H9 (cell line): ENCODE data around the gene CRACR2A. TPM values are rescaled to one million over a fixed set of nuclear protein-coding genes. Genes with fewer than 3 reads are reported as not detected.
A peak's percentile ranks its signal among the peaks of the same experiment; 100 is the strongest.

Experiments used
- DNase-seq: peaks from one replicate; pipeline ENCODE4 v3.0.0-alpha.2; 2017
- H2AFZ ChIP-seq: one replicate; pipeline ENCODE4 v1.6.1; 2013; ENCODE audit warnings: mild to moderate bottlenecking, low read length, control low read depth, moderate library complexity
- H2AK5ac ChIP-seq: 2 replicates; pipeline ENCODE4 v1.6.1; 2013; ENCODE audit warnings: low read length, control low read depth, mixed read lengths; ENCODE audit not compliant: insufficient read length
- H2BK120ac ChIP-seq: one replicate; pipeline ENCODE4 v1.6.1; 2013; ENCODE audit warnings: low read depth, mild to moderate bottlenecking, low read length, control low read depth, inconsistent platforms; ENCODE audit not compliant: poor library complexity, severe bottlenecking
- H2BK12ac ChIP-seq: 2 replicates; pipeline ENCODE4 v1.6.1; 2013; ENCODE audit warnings: low read length, control low read depth, mixed read lengths, low read depth; ENCODE audit not compliant: insufficient read length
- H2BK15ac ChIP-seq: 2 replicates; pipeline ENCODE4 v1.6.1; 2013; ENCODE audit warnings: low read depth, low read length, control low read depth
- H2BK20ac ChIP-seq: one replicate; pipeline ENCODE4 v1.6.1; 2013; ENCODE audit warnings: low read depth, mild to moderate bottlenecking, low read length, control low read depth, inconsistent platforms; ENCODE audit not compliant: poor library complexity, severe bottlenecking
- H2BK5ac ChIP-seq: 2 replicates; pipeline ENCODE4 v1.6.1; 2013; ENCODE audit warnings: low read length, control low read depth, mixed read lengths; ENCODE audit not compliant: insufficient read length
- H3K14ac ChIP-seq: 2 replicates; pipeline ENCODE4 v1.6.1; 2013; ENCODE audit warnings: low read length, control low read depth; ENCODE audit not compliant: insufficient read depth
- H3K18ac ChIP-seq: 2 replicates; pipeline ENCODE4 v1.6.1; 2013; ENCODE audit warnings: low read depth, mild to moderate bottlenecking, mixed read lengths, low read length, control low read depth; ENCODE audit not compliant: insufficient read length
- H3K23ac ChIP-seq: 2 replicates; pipeline ENCODE4 v1.6.1; 2013; ENCODE audit warnings: low read length, control low read depth, mixed read lengths, low read depth; ENCODE audit not compliant: insufficient read length
- H3K23me2 ChIP-seq: 2 replicates; pipeline ENCODE4 v1.6.1; 2013; ENCODE audit warnings: low read depth, mild to moderate bottlenecking, mixed read lengths, low read length, control low read depth; ENCODE audit not compliant: insufficient read length, poor library complexity, severe bottlenecking
- H3K27ac ChIP-seq: 2 replicates; pipeline ENCODE4 v1.5.1; 2013; ENCODE audit warnings: low read length, control low read depth, mixed read lengths, low read depth; ENCODE audit not compliant: insufficient read length
- H3K27me3 ChIP-seq: 2 replicates; pipeline ENCODE4 v1.6.1; 2013; ENCODE audit warnings: low read length, control low read depth, inconsistent platforms; ENCODE audit not compliant: insufficient read depth
- H3K4ac ChIP-seq: 2 replicates; pipeline ENCODE4 v1.6.1; 2013; ENCODE audit warnings: low read depth, mild to moderate bottlenecking, control low read depth, inconsistent platforms, low read length, moderate library complexity
- H3K4me1 ChIP-seq: 2 replicates; pipeline ENCODE4 v1.6.1; 2013; ENCODE audit warnings: low read length, control low read depth, inconsistent platforms; ENCODE audit not compliant: insufficient read depth
- H3K4me2 ChIP-seq: 2 replicates; pipeline ENCODE4 v1.6.1; 2013; ENCODE audit warnings: low read length, control low read depth, mixed read lengths; ENCODE audit not compliant: insufficient read length, insufficient read depth
- H3K56ac ChIP-seq: 2 replicates; pipeline ENCODE4 v1.6.1; 2013; ENCODE audit warnings: low read depth, mild to moderate bottlenecking, mixed read lengths, low read length, control low read depth; ENCODE audit not compliant: insufficient read length
- H3K79me1 ChIP-seq: 2 replicates; pipeline ENCODE4 v1.6.1; 2013; ENCODE audit warnings: low read depth, mild to moderate bottlenecking, moderate library complexity, low read length, control low read depth, inconsistent platforms; ENCODE audit not compliant: insufficient read depth, poor library complexity, severe bottlenecking
- H3K79me2 ChIP-seq: 2 replicates; pipeline ENCODE4 v1.6.1; 2013; ENCODE audit warnings: low read length, control low read depth, inconsistent platforms; ENCODE audit not compliant: insufficient read depth
- H3K9ac ChIP-seq: 2 replicates; pipeline ENCODE4 v1.6.1; 2013; ENCODE audit warnings: low read length, control low read depth, mixed read lengths; ENCODE audit not compliant: insufficient read length; ENCODE audit errors: extremely low read depth
- H3K9me3 ChIP-seq: one replicate; pipeline ENCODE4 v1.6.1; 2013; ENCODE audit warnings: low read depth, low read length, inconsistent platforms; ENCODE audit not compliant: control insufficient read depth
- H3T11ph ChIP-seq: one replicate; pipeline ENCODE4 v1.6.1; 2013; ENCODE audit warnings: mild to moderate bottlenecking, low read length, control low read depth, inconsistent platforms
- H4K20me1 ChIP-seq: one replicate; pipeline ENCODE4 v1.6.1; 2013; ENCODE audit not compliant: control insufficient read depth, insufficient read length, insufficient read depth
- H4K5ac ChIP-seq: 2 replicates; pipeline ENCODE4 v1.6.1; 2013; ENCODE audit warnings: low read depth, mild to moderate bottlenecking, mixed read lengths, low read length, control low read depth; ENCODE audit not compliant: insufficient read length
- H4K8ac ChIP-seq: replicated peaks from 2 replicates; pipeline ENCODE4 v1.6.1; 2013; ENCODE audit warnings: low read length, control low read depth, mixed read lengths, low read depth; ENCODE audit not compliant: insufficient read length
- H4K91ac ChIP-seq: 2 replicates; pipeline ENCODE4 v1.6.1; 2013; ENCODE audit warnings: low read depth, mild to moderate bottlenecking, moderate library complexity, mixed read lengths, low read length, control low read depth; ENCODE audit not compliant: insufficient read length
- H3K27ac Mint-ChIP-seq, 3 experiments: 2 replicates in 2 of 3; 3 replicates in 1 of 3; pipeline ENCODE4 v1.8.0; 2020 to 2021; ENCODE audit warnings: mixed read lengths in 3 of 3, mild to moderate bottlenecking in 1 of 3, moderate library complexity in 1 of 3
- H3K27me3 Mint-ChIP-seq: 2 replicates; pipeline ENCODE4 v1.8.0; 2021; ENCODE audit warnings: low read depth, mild to moderate bottlenecking, moderate library complexity, mixed read lengths
- H3K36me3 Mint-ChIP-seq, 3 experiments: 2 replicates in 2 of 3; 3 replicates in 1 of 3; pipeline ENCODE4 v1.8.0; 2020 to 2021; ENCODE audit warnings: low read depth in 3 of 3, mixed read lengths in 3 of 3; ENCODE audit not compliant: insufficient read depth in 1 of 3
- H3K4me1 Mint-ChIP-seq, 2 experiments: 2 replicates each; pipeline ENCODE4 v1.8.0; 2020; ENCODE audit warnings: mixed read lengths in 2 of 2
- H3K4me3 Mint-ChIP-seq, 2 experiments: 2 replicates in 1 of 2; 3 replicates in 1 of 2; pipeline ENCODE4 v1.8.0; 2020 to 2021; ENCODE audit warnings: mild to moderate bottlenecking in 2 of 2, mixed read lengths in 2 of 2, moderate library complexity in 1 of 2
- H3K9me3 Mint-ChIP-seq, 2 experiments: 2 replicates in 1 of 2; 3 replicates in 1 of 2; pipeline ENCODE4 v1.8.0; 2020; ENCODE audit warnings: mild to moderate bottlenecking in 2 of 2, mixed read lengths in 2 of 2, moderate library complexity in 1 of 2
- whole genome bisulfite sequencing: extraction: QIAGEN DNeasy Blood & Tissue Kit; methylation state at CpG from one replicate; pipeline ENCODE4 v1.1.7; 2013; ENCODE audit warnings: missing lambda C conversion rate, low lambda C conversion rate, mixed read lengths; ENCODE audit not compliant: insufficient read length; ENCODE audit errors: extremely low coverage; 5-methylcytosine and 5-hydroxymethylcytosine counted together
- total RNA-seq: library from RNA; stranded (reverse); gene quantifications from 2 replicates; pipeline ENCODE4 v1.2.1, GENCODE V29; 2021
- TF ChIP-seq, protein P1 (sequence below): fragments of 200-600 bp; sonication (generic); conservative IDR thresholded peaks from 3 replicates; pipeline ENCODE4 v1.8.0; 2021; ENCODE audit warnings: antibody characterized with exemption, mild to moderate bottlenecking

CRACR2A gene
- total RNA-seq, 1 experiment from 2014 or later: 2.0 TPM

DNA sequence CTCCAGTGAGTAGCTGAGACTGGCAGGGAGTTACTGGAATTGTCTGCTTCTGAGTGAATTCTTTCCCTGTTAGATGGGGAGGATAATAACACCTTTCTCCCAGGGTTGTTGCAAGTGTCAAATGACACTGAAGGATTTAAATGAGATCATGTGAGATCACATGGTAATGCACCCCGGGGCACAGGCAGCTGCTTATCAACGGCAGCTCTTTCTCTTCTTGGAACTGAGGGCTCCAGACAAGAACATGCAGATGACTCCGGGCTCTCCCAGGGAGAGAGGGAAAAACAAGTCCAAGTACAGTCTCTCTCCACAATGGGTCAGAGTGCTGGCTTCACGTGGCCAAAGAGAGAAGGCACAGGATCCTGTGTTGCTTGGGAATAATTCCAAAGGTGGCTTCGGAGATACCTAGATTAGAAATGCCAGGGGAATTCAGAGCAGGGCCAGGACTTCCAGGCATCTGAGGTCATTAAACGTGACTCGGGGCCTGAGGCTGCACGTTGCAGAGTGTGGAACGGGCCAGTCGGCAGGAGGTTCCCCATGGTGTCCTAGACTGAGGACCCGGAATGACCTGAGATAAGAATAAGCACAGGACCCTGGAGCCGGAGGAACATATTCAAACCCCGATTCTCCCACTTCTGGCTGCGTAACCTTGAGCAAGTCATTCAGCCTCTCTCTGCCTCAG is 152.7 kb downstream of the CRACR2A start:
- H3K79me2 ChIP-seq: no peaks in the 10 kb centered on the region

More for the DNA sequence above, 152.7 kb downstream of the CRACR2A start:
- Histone ChIP-seq H3K14ac (no peak overlapping the region; the same call in 1 of the 2 replicates), H4K91ac (no peak overlapping the region), H3K18ac (no peak overlapping the region), H3K56ac (no peak overlapping the region), H3K4ac (no peak overlapping the region), H3K9ac (no peak overlapping the region), H3K79me1 (no peaks in the 10 kb centered on the region), H3K27me3 (no peaks in the 10 kb centered on the region), H3K4me2 (no peak overlapping the region), H2BK120ac (no peak overlapping the region), H3T11ph (no peak overlapping the region), H2BK15ac (no peak overlapping the region), H3K23ac (no peak overlapping the region), H4K8ac (no peak overlapping the region), H4K20me1 (no peaks in the 10 kb centered on the region), H2BK12ac (no peak overlapping the region), H2BK5ac (no peak overlapping the region), H3K23me2 (peaks cover 4% of the 10 kb centered on the region), H3K27ac (no peak overlapping the region), H3K4me1 (peaks cover 3% of the 10 kb centered on the region), H2BK20ac (no peak overlapping the region), H2AK5ac (no peak overlapping the region), H3K9me3 (no peaks in the 10 kb centered on the region), H2AFZ (no peak overlapping the region), H4K5ac (no peak overlapping the region)
- TF ChIP-seq, protein P1, sequence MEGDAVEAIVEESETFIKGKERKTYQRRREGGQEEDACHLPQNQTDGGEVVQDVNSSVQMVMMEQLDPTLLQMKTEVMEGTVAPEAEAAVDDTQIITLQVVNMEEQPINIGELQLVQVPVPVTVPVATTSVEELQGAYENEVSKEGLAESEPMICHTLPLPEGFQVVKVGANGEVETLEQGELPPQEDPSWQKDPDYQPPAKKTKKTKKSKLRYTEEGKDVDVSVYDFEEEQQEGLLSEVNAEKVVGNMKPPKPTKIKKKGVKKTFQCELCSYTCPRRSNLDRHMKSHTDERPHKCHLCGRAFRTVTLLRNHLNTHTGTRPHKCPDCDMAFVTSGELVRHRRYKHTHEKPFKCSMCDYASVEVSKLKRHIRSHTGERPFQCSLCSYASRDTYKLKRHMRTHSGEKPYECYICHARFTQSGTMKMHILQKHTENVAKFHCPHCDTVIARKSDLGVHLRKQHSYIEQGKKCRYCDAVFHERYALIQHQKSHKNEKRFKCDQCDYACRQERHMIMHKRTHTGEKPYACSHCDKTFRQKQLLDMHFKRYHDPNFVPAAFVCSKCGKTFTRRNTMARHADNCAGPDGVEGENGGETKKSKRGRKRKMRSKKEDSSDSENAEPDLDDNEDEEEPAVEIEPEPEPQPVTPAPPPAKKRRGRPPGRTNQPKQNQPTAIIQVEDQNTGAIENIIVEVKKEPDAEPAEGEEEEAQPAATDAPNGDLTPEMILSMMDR: no peak
- Mint-ChIP-seq H3K4me3 (no peak overlapping the region), H3K27ac (no peak overlapping the region), H3K36me3 (no peaks in the 10 kb centered on the region), H3K27me3 (peaks cover 32% of the 10 kb centered on the region), H3K9me3 (no peaks in the 10 kb centered on the region; a peak in 1 of 5 replicates), H3K4me1 (peaks cover 52 to 64% of the 10 kb centered on the region in 2 experiments)
- no CpG with 5 or more reads among the region's 14 CpGs for WGBS
- peak; percentile 54 for DNase-seq
